ENCODE measurements around the gene AGAP1.

Gene AGAP1

GRCh38 chr2:235511187-235511661, 17.4 kb downstream of the AGAP1 start:
- no peak for DNase-seq

- no peak for DNase-seq
Observed at GRCh38 chr2:235511751-235512698, 18.2 kb downstream of the AGAP1 start.

GRCh38 chr2:235512699-235513053, 18.8 kb downstream of the AGAP1 start:
- DNase-seq = no peak

- DNase-seq = no peak
Observed at GRCh38 chr2:235513984-235514626, 20.3 kb downstream of the AGAP1 start.

- DNase-seq = no peak
Observed at GRCh38 chr2:235514627-235515363, 21.0 kb downstream of the AGAP1 start.

GRCh38 chr2:235515364-235515742, 21.5 kb downstream of the AGAP1 start:
- DNase-seq = no peak

- DNase-seq = no peak
Observed at GRCh38 chr2:235515821-235516220, 22.0 kb downstream of the AGAP1 start.

GRCh38 chr2:235516257-235516656, 22.4 kb downstream of the AGAP1 start:
- no peak for DNase-seq

- no peak for DNase-seq
Observed at GRCh38 chr2:235518322-235519090, 24.7 kb downstream of the AGAP1 start.

GRCh38 chr2:235520787-235521186, 26.9 kb downstream of the AGAP1 start:
- DNase-seq = no peak

GRCh38 chr2:235521844-235522243, 28.0 kb downstream of the AGAP1 start:
- DNase-seq = no peak

GRCh38 chr2:235523021-235523420, 29.2 kb downstream of the AGAP1 start:
- DNase-seq = no peak

- no peak for DNase-seq
Observed at GRCh38 chr2:235523486-235524150, 29.8 kb downstream of the AGAP1 start.

- no peak for DNase-seq
Observed at GRCh38 chr2:235526166-235526565, 32.3 kb downstream of the AGAP1 start.

- no peak for DNase-seq
Observed at GRCh38 chr2:235527806-235528469, 34.1 kb downstream of the AGAP1 start.

GRCh38 chr2:235529621-235530020, 35.8 kb downstream of the AGAP1 start:
- DNase-seq = no peak

- DNase-seq = no peak
Observed at GRCh38 chr2:235530735-235531134, 36.9 kb downstream of the AGAP1 start.

- no peak for DNase-seq
Observed at GRCh38 chr2:235532307-235532706, 38.5 kb downstream of the AGAP1 start.

GRCh38 chr2:235533198-235533597, 39.4 kb downstream of the AGAP1 start:
- no peak for DNase-seq

- no peak for DNase-seq
Observed at GRCh38 chr2:235533616-235534385, 40.0 kb downstream of the AGAP1 start.
